Muscle of leg (tissue), 11 donors: ENCODE results near the gene HNRNPM. TPM values are rescaled to one million over a fixed set of nuclear protein-coding genes. Genes with fewer than 3 reads are reported as not detected.
"Not testable (repeated sequence)": the region's sequence is repeated elsewhere in the genome, so short reads cannot be mapped to it uniquely, and the experiment has no call there.

Source experiments
- DNase-seq: peaks from one replicate; pipeline ENCODE4 v3.0.0; 2013
- H3K27ac ChIP-seq: one replicate; pipeline ENCODE4 v1.5.1; 2013; ENCODE audit warnings: mild to moderate bottlenecking, low read length, control low read depth
- H3K27me3 ChIP-seq: one replicate; pipeline ENCODE4 v1.6.1; 2013; ENCODE audit warnings: low read length; ENCODE audit not compliant: control insufficient read depth, insufficient read depth
- H3K36me3 ChIP-seq: one replicate; pipeline ENCODE4 v1.6.1; 2013; ENCODE audit warnings: low read length; ENCODE audit not compliant: control insufficient read depth, insufficient read depth
- H3K4me1 ChIP-seq: one replicate; pipeline ENCODE4 v1.6.1; 2013; ENCODE audit warnings: low read length; ENCODE audit not compliant: control insufficient read depth, insufficient read depth
- H3K4me3 ChIP-seq: one replicate; pipeline ENCODE4 v1.5.1; 2013; ENCODE audit warnings: low read length, control low read depth
- H3K9me3 ChIP-seq: replicated peaks from 2 replicates; pipeline ENCODE4 v1.6.1; 2013; ENCODE audit warnings: low read depth, low read length; ENCODE audit not compliant: control insufficient read depth
- WGBS: methylation state at CpG from one replicate; pipeline ENCODE4 v1.1.5; 2013; ENCODE audit warnings: missing lambda C conversion rate; ENCODE audit not compliant: insufficient coverage; 5-methylcytosine and 5-hydroxymethylcytosine counted together
- polyA plus RNA-seq, 8 donors: library from polyadenylated mRNA; unstranded; fragments of 120-200 nt; gene quantifications; one replicate each; pipeline versions ENCODE4 v1.2.1 to v1.2.3, GENCODE V29; 2013; ENCODE audit warnings: inconsistent platforms in 1 of 8, low replicate concordance in 1 of 8; ENCODE audit not compliant: insufficient read length in 8 of 8, insufficient read depth in 1 of 8
- total RNA-seq: library from RNA; stranded (reverse); fragments of 120-200 nt; gene quantifications from one replicate; pipeline ENCODE4 v1.2.4, GENCODE V29; 2013

Gene HNRNPM
- total and polyA plus RNA-seq, 9 donors: 43.2 to 262 (median 217) TPM

GRCh38 chr19:8504919-8505318, 60.1 kb downstream of the HNRNPM start:
- Histone ChIP-seq H3K27ac (no peak overlapping the region), H3K9me3 (no peaks in the 10 kb centered on the region), H3K27me3 (no peaks in the 10 kb centered on the region), H3K4me1 (peaks cover 16% of the 10 kb centered on the region), H3K4me3 (no peak overlapping the region), H3K36me3 (peaks cover 4% of the 10 kb centered on the region)
- DNase-seq: no peak
- WGBS: 74% methylated on average over 6 of the region's 6 CpGs

DNA sequence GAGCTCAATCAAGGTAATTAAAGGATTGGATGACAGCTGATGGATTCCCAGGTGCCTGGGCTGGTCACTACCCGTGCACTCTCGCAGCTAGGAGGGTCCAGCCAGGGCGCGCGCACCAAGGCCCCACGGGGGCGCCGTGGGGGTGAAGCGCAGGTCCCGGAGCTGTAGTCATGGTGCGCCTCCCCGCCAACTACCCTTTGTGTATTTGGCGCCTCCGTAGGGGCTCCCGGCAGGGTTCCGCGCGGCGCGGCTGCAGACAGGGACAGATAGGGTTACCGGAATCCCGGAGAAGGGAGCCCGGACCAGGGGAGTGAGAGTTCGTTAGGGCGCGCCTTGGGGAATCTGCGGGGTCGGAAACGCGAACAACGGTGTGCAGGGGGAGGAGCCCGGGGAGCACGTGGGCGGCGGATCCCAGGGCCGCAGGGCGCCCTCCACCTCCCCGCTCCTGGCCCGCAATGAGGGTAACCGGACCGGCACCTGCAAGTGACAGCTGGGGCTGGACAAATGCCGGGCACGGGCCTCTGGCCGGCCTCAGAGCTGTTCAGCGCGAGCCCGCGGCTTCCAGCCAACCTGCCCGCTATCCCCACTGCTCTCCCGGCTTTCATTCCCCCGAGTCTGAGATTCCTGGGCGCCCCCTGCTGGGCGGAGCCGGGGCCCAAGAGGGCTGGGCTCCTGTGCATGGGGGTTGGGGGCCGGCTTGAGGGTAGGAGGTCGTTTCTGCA, 61.1 kb downstream of the HNRNPM start:
- H3K27me3 ChIP-seq: no peaks in the 10 kb centered on the region
- H3K36me3 ChIP-seq: peaks cover 4% of the 10 kb centered on the region
- WGBS: 1% methylated on average over 48 of the region's 56 CpGs
- H3K9me3 ChIP-seq: no peaks in the 10 kb centered on the region
- H3K4me3 ChIP-seq: peak overlapping the region; percentile 52
- DNase-seq: peak; percentile 80
- H3K4me1 ChIP-seq: peaks cover 14% of the 10 kb centered on the region
- no peak overlapping the region for H3K27ac ChIP-seq

- peaks cover 10% of the 10 kb centered on the region for H3K36me3 ChIP-seq
- 21% methylated on average over 15 of the region's 18 CpGs for WGBS
- DNase-seq: peak; percentile 37
- no peaks in the 10 kb centered on the region for H3K27me3 ChIP-seq
- no peak overlapping the region for H3K27ac ChIP-seq
- H3K4me1 ChIP-seq: peaks cover 14% of the 10 kb centered on the region
- no peaks in the 10 kb centered on the region for H3K9me3 ChIP-seq
- H3K4me3 ChIP-seq: peak overlapping the region; percentile 52
These were observed 61.7 kb downstream of the HNRNPM start for GRCh38 chr19:8506402-8506957.

- Histone ChIP-seq H3K36me3 (peaks cover 17% of the 10 kb centered on the region), H3K27me3 (no peaks in the 10 kb centered on the region), H3K4me3 (no peak overlapping the region), H3K4me1 (peaks cover 26% of the 10 kb centered on the region), H3K27ac (no peak overlapping the region), H3K9me3 (no peaks in the 10 kb centered on the region)
- WGBS: 59% methylated on average over 28 of the region's 52 CpGs
- no peak for DNase-seq
These were observed 65.9 kb downstream of the HNRNPM start for GRCh38 chr19:8510589-8511115.

GRCh38 chr19:8511573-8512101, 66.9 kb downstream of the HNRNPM start:
- Histone ChIP-seq H3K36me3 (peaks cover 17% of the 10 kb centered on the region), H3K9me3 (no peaks in the 10 kb centered on the region), H3K27me3 (no peaks in the 10 kb centered on the region), H3K27ac (no peak overlapping the region), H3K4me1 (peaks cover 17% of the 10 kb centered on the region), H3K4me3 (no peak overlapping the region)
- 59% methylated on average over 35 of the region's 45 CpGs for WGBS
- DNase-seq: no peak

- Histone ChIP-seq H3K4me1 (peaks cover 15% of the 10 kb centered on the region), H3K27ac (no peak overlapping the region), H3K27me3 (no peaks in the 10 kb centered on the region), H3K36me3 (peaks cover 17% of the 10 kb centered on the region), H3K4me3 (no peak overlapping the region), H3K9me3 (no peaks in the 10 kb centered on the region)
- 74% methylated on average over 17 of the region's 22 CpGs for WGBS
- DNase-seq: no peak
These were observed 67.6 kb downstream of the HNRNPM start for GRCh38 chr19:8512115-8512967.

DNA sequence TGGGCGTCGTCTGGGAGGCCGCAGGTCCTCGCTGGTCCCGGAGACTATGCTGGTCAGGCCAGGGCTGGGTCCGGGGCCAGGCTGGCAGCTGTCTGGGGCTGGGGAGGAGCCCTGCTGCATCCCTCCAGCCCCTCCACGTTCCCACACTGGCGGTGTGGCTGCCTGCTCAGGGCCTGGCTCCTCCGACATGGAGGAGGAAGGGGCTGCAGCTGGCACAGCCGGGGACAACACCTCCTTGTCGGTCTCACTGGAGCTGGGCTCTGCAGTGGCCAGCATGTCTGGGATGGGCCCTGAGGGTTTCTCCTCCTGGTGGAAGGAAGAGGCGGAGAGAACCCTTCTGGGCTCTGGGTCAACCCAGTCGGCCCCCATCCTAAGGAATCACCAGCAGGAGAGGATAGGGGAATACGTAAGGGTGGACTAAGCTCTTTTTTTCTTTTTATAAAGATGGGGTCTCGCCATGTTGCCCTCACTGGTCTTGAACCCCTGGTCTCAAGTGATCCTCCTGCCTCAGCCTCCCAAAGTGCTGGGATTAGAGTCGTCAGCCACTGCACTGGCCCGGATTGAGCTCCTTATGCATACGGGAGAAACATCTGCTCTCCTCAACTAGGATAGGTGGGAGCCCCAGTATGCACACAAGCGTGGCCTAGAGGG, 68.4 kb downstream of the HNRNPM start:
- H3K9me3 ChIP-seq: no peaks in the 10 kb centered on the region
- peaks cover 17% of the 10 kb centered on the region for H3K36me3 ChIP-seq
- peak; percentile 37 for DNase-seq
- 44% methylated on average over 13 of the region's 19 CpGs for WGBS
- no peaks in the 10 kb centered on the region for H3K27me3 ChIP-seq
- H3K27ac ChIP-seq: peak overlapping the region; percentile 96
- peaks cover 15% of the 10 kb centered on the region for H3K4me1 ChIP-seq
- peak overlapping the region; percentile 62 for H3K4me3 ChIP-seq

DNA sequence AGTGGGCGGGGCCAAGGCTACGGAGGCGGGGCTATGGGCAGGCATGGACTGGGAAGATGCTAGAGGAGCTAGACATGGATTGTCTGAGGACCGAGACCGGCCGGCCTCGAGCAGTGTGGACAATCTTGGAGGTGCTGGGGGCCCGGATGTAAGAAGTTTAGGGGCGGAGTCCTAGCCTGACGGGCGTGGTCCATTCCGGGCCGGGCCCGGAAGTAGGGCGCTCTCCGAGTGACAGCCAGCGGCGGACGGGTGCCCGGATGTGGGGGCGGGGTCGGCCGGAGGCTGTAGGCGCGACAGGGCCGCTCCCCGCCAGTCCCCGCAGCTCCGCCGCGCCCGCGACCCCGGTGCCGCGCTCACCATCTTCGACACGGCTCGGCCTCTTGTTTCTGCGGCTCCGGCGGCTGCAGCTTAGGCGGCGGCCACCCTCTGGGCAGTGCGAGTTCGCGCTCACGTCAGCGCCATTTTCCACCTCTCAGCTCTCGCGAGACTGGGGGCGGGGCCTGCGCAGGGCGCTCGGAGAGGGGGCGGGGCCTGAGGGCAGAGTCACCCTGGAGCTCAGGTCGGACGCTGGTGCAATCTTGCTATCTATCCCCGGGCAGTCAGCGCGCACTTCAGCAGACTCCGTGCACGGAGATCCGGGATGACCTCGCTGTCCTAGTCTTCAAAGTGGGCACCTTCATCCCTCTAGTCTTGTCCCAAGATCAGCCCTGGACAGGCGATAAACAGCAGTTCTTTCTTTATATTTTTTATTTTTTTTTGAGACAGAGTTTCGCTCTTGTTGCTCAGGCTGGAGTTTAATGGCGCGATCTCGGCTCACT, 69.1 kb downstream of the HNRNPM start, which contains the start of gene ZNF414:
ZNF414 (minus strand) TSS at position 481 of the 818 bp plus-strand sequence; CDS start at position 360, 121 bp downstream.
- no peaks in the 10 kb centered on the region for H3K9me3 ChIP-seq
- DNase-seq: peak; percentile 97
- WGBS: under 1% methylated on average over 62 of the region's 70 CpGs
- H3K4me3 ChIP-seq: peak within 1 kb of the TSS; percentile 62
- no peaks in the 10 kb centered on the region for H3K27me3 ChIP-seq
- H3K27ac ChIP-seq: peak within 1 kb of the TSS; percentile 96
- peaks cover 15% of the 10 kb centered on the region for H3K4me1 ChIP-seq
- peaks cover 17% of the 10 kb centered on the region for H3K36me3 ChIP-seq

DNA sequence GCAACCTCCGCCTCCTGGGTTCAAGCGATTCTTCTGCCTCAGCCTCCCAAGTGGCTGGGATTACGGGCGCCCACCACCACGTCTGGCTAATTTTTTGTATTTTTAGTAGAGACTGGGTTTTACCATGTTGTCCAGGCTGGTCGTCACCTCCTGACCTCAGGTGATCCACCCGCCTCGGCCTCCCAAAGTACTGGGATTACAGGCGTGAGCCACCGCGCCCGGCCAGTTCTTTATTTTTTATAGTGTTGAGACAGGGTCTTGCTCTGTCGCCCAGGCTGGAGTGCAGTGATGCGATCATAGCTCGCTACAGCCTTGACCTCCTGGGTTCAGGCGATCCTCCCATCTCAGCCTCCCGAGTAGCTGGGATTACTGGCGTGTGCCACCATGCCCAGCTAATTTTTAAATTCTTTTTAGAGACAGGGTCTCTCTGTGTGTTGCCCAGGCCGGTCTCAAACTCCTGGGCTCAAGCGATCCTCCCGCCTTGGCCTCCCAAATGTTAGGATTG, 69.8 kb downstream of the HNRNPM start:
- not testable (repeated sequence) for H3K27me3 ChIP-seq, H3K4me3 ChIP-seq, H3K9me3 ChIP-seq, DNase-seq
- Histone ChIP-seq H3K36me3 (peaks cover 16% of the 10 kb centered on the region), H3K27ac (peak overlapping the region; percentile 96), H3K4me1 (peaks cover 15% of the 10 kb centered on the region)
- 91% methylated on average over 16 of the region's 21 CpGs for WGBS
